ENCODE measurements around the gene ABL2.
"Not testable (repeated sequence)": the region's sequence is repeated elsewhere in the genome, so short reads cannot be mapped to it uniquely, and the experiment has no call there.

ABL2 gene

DNA sequence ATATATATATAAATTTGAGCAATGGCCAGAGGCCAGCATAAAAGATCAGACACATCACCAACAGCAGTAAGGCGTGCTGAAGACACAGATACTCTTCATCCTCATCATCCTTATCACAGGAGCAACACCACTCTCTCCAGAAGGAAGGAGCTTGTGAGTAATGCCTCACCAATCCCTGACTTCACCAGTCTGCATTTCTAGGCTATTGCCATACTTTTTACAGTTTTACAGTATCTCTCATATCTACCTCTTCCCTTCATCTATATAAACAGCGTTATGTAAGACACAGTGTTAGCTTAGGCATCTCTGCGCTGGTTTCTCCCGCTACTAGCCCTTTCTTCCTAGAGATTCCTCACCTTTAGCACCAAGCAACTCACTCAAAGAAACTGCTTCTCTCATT lies 2.4 kb upstream of the ABL2 start:
- H3K4me3 ChIP-seq (ENCODE audit: low read length), result no peak overlapping the region
- TF ChIP-seq ZNF274 (IDR thresholded peaks at IDR 0.05; ENCODE audit: low read depth, low read length), result no peak

DNA sequence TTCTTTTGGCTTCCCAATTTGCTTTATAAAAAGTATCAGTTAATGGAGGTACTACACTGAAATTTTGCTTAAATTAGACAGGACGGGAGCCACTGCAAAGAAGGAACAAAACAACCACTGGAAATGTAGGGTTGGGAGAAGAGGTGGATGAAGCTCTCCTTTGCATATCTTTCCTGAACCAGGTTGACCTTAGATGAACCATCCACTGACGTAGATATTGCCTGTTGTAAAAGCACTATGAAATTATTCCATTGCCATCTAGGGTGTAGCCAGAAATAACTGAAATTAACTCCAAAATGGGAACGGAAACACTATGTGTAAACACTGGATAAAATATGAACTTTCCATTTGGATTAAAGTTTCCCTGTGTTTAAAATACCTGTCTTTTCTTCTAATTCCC lies 1.2 kb upstream of the ABL2 start:
- no peak overlapping the region for H3K4me3 ChIP-seq (ENCODE audit: low read length)
- TF ChIP-seq ZNF274 (IDR thresholded peaks at IDR 0.05; ENCODE audit: low read depth, low read length), result no peak

DNA sequence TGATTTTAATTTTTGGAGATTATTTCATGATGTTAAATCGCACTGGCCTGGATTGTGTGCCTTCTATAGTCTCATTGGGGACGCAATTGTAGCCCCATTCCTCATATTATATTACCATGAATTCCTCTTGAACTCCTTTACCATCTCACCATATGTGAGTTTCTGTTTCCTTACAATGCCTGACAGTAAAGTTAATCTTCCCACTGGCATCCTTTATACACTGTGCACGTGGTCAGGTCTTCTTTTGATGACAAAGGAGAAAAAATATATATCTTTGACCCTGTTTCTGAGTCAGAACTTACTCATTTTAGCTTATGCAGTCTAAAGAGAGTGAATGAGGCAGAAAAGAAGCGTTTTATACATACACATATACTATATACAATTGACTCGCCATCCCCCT lies 774 bp upstream of the ABL2 start:
- no peak for TF ChIP-seq ZNF274 (IDR thresholded peaks at IDR 0.05; ENCODE audit: low read depth, low read length)
- peak overlapping the region; percentile 89 for H3K4me3 ChIP-seq (ENCODE audit: low read length)

DNA sequence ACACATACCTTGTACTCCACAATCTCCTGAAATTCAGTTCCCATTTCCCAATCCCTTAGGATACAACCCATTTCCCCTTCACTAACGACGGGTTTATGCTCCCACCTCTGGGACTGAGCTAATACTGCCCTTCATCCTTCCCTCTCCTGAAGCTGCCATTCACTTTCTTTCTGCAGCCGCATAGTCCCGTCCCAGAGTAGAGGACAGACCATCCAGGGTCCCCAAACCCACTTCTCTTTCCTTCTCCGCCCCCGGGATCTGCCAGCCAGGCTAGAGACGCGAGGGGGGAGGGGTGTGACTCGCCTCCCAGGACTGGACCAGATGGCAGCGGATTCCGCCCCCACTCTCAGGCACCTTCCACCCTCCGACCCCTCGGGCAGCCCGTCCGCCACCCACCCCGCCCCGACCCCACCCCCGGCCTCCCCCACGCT lies 679 bp downstream of the ABL2 start:
- H3K4me3 ChIP-seq (ENCODE audit: low read length), result peak overlapping the region; percentile 84
- TF ChIP-seq ZNF274 (IDR thresholded peaks at IDR 0.05; ENCODE audit: low read depth, low read length), result no peak

DNA sequence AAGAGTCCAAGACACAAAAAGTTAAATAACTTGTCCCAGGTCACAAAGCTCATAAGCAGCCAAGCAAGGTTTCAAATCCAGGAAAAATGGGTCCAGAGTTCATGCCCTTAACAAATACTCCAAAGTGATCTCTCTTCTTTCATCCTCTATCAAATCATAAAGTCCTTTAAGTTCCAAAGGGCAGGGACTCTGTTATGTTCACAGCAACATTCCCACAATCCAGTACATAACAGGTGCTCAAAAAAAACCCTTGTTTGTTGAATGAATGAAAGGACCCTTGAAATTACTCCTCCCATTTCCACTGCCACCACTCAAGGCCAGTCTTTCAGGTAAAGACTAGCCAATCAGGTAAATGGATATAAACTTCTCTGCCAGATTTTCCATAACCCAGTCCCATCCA lies 2.7 kb downstream of the ABL2 start:
- no peak overlapping the region for H3K4me3 ChIP-seq (ENCODE audit: low read length)
- TF ChIP-seq ZNF274 (IDR thresholded peaks at IDR 0.05; ENCODE audit: low read depth, low read length), result no peak

DNA sequence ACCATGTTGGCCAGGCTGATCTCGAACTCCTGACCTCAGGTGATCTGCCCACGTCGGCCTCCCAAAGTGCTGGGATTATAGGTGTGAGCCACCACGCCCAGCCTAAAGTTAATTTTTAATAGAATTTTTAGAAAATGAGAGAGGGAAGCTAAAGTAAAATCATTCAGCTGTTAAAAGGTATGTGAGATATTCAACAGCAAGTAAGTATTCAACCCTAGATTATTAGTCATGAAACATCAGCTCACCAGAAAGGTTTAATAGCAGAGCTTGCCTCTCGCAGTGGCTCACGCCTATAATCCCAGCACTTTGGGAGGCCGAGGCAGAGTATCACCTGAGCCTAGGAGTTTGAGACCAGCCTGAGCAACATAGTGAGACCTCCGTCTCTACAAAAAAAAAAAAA lies 5.0 kb downstream of the ABL2 start:
- not testable (repeated sequence) for H3K4me3 ChIP-seq (ENCODE audit: low read length)

DNA sequence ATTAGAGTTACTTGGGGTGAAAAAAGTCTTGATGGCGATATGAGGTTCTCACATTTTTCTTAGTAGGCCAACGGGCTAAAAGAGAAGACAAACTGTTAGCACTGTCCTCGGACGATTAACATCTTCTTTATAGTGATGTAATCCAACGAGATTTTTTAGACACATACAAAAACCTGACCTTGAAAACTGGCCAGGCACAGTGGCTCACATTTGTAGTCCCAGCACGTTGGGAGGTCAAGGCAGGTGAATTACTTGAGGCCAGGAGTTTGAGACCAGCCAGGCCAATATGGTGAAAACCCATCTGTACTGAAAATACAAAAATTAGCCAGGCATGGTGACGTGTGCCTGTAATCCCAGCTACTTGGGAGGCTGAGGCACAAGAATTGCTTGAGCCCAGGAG lies 8.4 kb downstream of the ABL2 start:
- H3K4me3 ChIP-seq (ENCODE audit: low read length), result not testable (repeated sequence)

DNA sequence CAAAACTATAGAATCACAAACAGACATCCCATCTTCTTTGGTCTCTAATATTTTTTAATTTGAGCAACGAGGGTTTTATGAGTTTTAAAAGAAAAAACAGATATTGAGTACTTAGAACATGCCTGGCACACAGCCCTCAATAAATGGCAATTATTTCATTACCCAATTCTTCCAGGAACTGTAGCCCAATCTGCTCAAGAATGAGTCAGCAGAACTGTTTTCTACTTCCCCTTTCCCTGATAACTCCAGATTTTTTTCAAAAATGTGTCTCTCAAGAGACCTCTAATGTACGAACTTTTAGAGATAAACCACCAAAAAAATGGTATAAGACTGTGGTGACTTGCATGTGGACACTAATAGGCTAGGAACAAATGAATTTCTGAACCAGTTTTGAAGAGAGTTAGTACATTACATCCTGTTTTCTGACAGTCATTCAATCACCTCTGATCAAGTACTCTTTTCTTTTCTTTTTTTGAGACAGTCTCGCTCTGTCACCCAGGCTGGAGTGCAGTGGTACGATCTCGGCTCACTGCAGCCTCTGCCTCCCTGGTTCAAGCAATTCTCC lies 11.5 kb downstream of the ABL2 start:
- H3K4me3 ChIP-seq (ENCODE audit: low read length), result no peak overlapping the region
- TF ChIP-seq ZNF274 (IDR thresholded peaks at IDR 0.05; ENCODE audit: low read depth, low read length), result no peak

DNA sequence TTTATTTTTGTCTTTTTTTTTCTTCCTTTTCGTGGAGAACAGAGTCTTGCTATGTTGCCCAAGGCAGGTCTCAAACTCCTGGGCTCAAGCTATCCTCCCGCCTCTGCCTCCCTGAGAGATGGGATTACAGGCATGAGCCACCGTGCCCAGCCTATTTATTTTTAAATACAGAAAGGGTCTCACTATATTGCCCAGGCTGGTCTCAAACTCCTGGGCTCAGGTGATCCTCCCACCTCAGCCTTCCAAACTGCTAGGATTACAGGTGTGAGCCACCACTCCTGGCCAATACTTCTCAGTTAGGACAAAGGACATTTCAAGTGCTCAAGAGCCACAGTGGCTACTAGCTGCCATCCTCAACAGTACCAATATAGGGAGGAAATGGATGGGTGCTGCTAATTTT lies 16.2 kb downstream of the ABL2 start:
- H3K4me3 ChIP-seq (ENCODE audit: low read length), result not testable (repeated sequence)

DNA sequence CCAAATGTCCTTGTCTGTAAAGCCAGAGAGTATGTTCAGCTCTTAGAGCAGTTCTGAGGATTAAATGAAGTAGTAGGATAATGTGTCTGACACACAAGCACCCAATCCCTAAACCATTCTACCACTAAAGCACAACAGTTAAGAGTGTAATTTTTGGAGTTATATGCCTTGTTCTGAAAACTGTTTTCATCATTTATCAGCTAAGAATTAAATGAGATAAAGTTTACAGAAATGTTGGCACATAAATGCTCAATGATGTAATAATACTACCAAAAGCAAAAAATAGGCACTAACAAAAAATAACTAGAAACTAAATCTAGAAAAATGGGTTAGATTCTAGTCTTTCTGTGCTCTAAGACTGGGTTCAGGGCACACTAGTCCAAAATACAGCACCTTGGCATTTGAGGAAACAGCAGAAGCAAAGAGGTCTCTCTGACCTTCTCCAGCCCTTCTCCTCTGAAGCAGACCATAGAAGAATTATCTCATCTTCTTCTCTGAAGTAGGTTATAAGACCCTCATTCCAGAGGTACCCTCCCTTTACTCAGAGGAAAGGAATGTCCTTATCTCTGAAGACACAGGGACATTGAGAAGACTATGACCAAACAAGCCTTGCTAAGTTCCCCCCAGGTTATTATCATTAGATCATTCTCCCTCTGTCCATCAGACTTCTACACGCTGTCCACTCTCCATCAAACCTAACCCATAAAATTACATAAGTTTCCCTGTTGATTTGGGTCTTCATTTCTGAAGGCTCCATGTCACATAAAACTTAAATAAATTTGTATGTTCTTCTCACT lies 20.6 kb downstream of the ABL2 start:
- no peak for TF ChIP-seq ZNF274 (IDR thresholded peaks at IDR 0.05; ENCODE audit: low read depth, low read length)
- no peak overlapping the region for H3K4me3 ChIP-seq (ENCODE audit: low read length)

DNA sequence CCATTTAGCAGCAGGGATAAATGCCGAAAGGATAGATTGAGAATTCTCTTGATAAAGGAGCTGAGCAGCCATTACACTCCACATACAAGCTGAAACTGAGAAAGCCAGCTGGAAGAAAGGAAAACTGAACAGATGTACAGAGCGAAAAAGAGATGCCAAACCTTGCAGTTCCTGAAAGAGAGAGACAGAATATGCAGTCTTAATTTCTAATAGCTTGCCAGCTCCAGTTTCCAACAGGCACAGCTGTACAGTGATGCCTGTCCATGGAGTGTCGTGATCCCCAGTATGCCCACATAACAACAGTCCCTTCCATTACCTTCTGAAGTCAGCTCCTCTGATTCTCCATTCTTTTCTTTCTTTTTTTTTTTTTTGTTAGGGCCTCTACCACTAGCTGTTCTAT lies 22.7 kb downstream of the ABL2 start:
- no peak for TF ChIP-seq ZNF274 (IDR thresholded peaks at IDR 0.05; ENCODE audit: low read depth, low read length)
- H3K4me3 ChIP-seq (ENCODE audit: low read length), result no peak overlapping the region

DNA sequence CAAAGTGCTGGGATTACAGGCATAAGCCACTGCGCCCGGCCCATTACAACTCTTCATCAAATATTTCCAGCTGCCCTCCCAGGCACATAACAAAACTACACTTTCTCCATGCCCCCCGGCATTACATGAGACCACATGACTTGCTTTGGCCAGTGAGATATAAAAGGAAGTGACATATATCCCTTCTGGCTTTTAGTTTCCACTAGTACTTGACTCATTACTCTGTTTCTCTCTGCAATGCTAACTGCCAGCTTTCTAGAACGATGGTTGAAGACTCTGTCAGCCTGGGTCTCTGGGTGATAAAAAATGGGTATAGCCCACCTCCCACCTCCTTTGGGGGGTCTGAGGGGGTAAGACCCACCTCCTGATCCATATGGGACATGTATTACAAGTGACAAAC lies 24.2 kb downstream of the ABL2 start:
- TF ChIP-seq ZNF274 (IDR thresholded peaks at IDR 0.05; ENCODE audit: low read depth, low read length), result no peak
- H3K4me3 ChIP-seq (ENCODE audit: low read length), result no peak overlapping the region

DNA sequence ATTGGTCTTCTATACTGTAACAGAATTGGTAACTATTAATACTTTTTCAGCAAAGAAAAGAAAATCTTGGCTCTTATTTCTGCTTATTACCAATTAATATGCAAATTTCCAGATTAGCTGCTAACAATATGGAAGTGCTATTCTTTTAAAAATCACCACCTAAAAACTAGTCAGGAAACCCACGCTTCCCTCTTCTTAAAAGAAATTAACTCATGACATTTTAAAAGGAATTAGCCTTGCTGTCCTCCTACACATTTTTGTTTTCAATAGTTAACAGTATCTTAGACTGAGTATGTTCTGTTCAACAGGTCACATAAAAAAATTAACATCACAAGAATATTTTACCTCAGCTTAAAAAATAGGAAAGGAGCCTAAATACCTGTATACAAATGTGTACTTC lies 27.3 kb downstream of the ABL2 start:
- TF ChIP-seq ZNF274 (IDR thresholded peaks at IDR 0.05; ENCODE audit: low read depth, low read length), result no peak

DNA sequence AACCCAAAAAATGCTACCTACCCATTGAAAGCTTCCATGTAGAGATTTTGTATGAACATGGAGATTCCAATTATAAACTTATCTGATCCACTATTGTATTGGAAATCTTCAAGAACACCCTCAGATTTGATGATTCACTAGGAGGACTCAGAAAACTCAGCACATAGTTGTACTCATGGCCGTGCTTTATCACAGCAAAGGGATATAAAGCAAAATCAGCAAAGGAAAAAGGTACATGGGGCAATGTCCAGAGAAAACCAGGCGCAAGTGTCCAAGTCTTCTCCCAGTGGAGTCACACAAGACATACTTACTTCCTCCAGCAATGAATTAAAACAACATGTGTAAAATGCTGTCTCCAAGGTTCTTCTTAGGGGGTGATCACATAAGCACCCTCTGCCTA lies 28.9 kb downstream of the ABL2 start:
- no peak for TF ChIP-seq ZNF274 (IDR thresholded peaks at IDR 0.05; ENCODE audit: low read depth, low read length)
- H3K4me3 ChIP-seq (ENCODE audit: low read length), result no peak overlapping the region

More for the DNA sequence above, 27.3 kb downstream of the ABL2 start:
- no peak overlapping the region for H3K4me3 ChIP-seq (ENCODE audit: low read length)

DNA sequence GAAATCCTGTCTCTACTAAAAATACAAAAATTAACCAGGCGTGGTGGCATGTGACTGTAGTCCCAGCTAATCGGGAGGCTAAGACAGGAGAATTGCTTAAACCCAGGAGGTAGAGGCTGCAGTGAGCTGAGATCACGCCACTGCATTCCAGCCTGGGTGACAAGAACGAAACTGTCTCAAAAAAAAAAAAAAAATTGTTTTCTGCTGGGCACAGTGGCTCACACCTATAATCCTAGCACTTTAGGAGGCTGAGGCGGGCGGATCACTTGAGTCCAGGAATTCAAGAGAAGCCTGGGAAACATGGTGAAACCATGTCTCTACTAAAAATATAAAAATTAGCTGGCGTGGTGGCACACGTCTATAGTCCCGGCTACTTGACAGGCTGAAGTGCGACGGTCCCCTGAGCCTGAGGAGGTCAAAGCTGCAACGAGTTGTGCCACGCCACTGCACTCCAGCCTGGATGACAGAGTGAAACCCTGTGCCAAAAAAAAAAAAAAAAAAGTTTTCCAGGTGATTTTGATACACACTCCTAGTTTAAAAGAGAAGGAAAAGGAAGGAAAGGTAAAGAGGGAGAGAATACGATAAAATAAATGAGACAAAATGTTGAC lies 31.7 kb downstream of the ABL2 start:
- H3K4me3 ChIP-seq (ENCODE audit: low read length), result no peak overlapping the region
- TF ChIP-seq ZNF274 (IDR thresholded peaks at IDR 0.05; ENCODE audit: low read depth, low read length), result no peak

DNA sequence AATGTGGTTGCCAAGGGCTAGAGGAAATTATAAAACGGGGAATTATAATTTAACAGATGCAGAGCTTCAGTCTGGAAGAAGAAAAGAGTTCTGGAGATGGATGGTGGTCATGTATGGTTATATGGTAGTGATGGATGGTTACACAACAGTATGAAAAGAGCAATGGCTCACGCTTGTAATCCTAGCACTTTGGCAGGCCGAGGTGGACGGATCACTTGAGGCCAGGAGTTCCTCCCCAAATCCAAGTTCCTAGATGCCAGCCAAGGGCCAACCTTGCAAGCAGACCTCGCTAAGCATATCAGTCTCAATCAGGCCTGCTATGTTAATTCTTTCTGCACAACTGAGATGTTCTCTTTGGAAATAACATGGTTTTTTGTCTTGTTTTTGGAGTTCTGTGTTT lies 33.6 kb downstream of the ABL2 start:
- H3K4me3 ChIP-seq (ENCODE audit: low read length), result not testable (repeated sequence)

All from GM08714 (cell line).